GM12865 (cell line): Measurements from ENCODE around the gene ATP8A1.
A peak's percentile ranks its signal among the peaks of the same experiment; 100 is the strongest.

ENCODE experiments used
- DNase-seq: peaks from one replicate; pipeline ENCODE4 v3.0.0; 2010; ENCODE audit warnings: low read depth
- H3K4me3 ChIP-seq: 2 replicates; pipeline ENCODE4 v1.5.1; 2011; ENCODE audit warnings: mild to moderate bottlenecking, low read depth, low read length, control low read depth
- TF ChIP-seq, protein P1 (sequence below): IDR thresholded peaks from 2 replicates; pipeline ENCODE4 v1.5.1; 2011; ENCODE audit warnings: low read length, control low read depth, low read depth, inconsistent platforms; ENCODE audit not compliant: insufficient read depth; ENCODE audit errors: missing control alignments

The ATP8A1 gene

DNA sequence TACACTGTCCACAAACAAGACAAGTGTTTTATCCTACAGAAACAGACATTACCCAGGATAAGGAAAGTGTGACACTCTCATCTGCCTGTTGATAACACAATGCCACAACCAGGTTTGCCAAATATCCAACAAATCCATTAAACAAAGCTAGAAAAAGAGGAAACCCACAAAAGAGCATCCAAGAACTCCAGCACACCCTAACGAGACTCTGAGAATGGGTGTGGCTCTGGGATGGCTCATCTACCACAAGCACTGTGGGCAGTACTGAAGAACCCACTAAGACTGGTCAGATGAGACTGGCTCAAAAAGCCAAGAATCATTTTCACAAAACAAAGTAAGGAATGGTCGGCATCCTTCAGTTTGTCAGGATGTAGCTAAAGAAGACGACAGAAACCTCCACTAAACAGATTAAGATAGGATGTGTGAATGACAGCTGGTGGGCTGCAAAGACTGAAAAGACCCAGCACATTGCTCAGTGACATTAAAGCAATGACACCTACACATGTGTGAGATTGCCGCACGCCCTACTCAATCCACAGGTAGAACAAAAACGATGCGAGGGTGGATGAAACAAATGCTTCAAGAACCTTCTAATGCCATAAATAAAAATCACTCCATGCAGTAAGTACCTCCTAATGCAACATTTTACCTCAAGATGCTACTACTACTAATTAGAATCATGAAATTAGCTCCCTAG is 14.7 kb downstream of the ATP8A1 start:
- TF ChIP-seq, protein P1, sequence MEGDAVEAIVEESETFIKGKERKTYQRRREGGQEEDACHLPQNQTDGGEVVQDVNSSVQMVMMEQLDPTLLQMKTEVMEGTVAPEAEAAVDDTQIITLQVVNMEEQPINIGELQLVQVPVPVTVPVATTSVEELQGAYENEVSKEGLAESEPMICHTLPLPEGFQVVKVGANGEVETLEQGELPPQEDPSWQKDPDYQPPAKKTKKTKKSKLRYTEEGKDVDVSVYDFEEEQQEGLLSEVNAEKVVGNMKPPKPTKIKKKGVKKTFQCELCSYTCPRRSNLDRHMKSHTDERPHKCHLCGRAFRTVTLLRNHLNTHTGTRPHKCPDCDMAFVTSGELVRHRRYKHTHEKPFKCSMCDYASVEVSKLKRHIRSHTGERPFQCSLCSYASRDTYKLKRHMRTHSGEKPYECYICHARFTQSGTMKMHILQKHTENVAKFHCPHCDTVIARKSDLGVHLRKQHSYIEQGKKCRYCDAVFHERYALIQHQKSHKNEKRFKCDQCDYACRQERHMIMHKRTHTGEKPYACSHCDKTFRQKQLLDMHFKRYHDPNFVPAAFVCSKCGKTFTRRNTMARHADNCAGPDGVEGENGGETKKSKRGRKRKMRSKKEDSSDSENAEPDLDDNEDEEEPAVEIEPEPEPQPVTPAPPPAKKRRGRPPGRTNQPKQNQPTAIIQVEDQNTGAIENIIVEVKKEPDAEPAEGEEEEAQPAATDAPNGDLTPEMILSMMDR: no peak
- DNase-seq: peak; percentile 51
- H3K4me3 ChIP-seq: peak overlapping the region; percentile 35

DNA sequence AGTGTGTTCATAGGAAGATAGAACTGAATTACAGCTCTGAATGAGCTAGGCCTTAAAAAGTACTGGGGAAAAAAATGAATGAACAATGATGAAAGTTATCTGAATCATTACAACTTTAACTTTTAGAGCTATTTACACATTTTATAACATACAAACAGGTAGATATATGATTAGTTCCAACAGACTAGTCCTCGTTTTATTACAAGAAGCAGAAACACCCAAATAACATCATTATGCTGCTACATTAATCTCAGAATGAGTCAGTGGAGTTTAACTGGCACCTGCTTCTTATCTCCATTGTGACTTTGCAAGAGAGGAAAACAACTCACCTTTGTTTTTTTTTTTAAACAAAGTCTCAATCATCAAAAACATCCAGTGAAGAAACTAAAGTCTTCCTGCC is 15.2 kb downstream of the ATP8A1 start:
- DNase-seq: peak; percentile 60
- H3K4me3 ChIP-seq: peak overlapping the region; percentile 35
- TF ChIP-seq, protein P1: no peak

DNA sequence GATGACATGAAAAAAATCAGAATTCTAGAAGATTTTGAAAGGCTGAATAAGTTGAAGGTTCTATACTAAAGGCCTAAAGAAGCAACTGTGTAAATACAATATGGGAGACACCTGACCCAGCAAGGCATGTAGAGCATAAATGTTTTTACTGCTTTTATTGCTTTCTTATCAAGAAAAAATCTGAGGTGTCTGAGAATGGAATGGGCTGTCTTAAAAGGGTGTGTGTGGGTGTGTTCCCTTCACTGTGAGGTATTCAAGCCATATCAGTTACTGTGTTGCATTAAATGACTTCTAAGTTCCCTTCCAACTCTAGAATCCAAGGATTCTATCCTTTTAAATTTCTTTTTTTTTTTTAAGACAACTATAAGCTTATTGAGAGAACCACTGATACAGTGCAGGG is 15.7 kb downstream of the ATP8A1 start:
- TF ChIP-seq, protein P1: no peak
- no peak overlapping the region for H3K4me3 ChIP-seq
- DNase-seq: no peak

DNA sequence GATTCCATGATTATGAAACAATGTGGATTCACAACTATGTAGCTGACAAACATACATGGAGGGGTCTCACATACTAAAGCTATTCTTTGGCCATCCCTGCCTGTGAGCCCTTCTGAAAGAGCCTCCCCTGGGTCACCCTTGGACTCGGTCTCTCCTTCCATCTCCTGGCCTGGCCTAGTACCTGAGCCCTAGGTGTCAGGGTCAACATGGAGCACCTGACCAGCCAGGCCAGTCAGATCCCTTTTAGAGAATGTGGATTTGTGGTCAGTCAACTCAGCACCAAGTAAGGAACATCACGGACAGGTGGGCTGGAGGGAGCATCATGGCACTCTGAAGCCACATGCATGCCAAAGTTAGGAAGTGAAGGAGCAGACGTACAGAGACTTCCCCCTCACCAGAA is 16.3 kb downstream of the ATP8A1 start:
- no peak for DNase-seq
- TF ChIP-seq, protein P1: no peak
- H3K4me3 ChIP-seq: peak overlapping the region; percentile 53

DNA sequence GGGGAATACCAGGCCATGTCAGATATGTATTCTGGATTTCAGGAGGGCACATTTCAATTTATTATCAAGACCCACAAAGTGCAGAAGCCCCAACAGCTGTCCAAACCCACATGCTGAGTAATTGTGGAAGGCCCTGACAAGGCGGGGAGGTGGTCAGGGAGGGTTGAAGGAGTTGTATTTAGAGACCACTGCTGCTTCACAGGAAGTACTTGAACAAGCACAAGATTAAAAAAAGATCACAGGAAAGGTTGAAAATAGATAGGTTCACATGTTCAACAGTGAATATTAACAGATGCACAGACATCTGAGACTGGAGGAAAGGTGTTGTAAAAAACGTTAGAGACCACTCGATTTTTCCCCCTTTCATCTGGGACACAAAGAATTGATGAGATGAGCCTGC is 17.9 kb downstream of the ATP8A1 start:
- peak; percentile 95 for DNase-seq
- H3K4me3 ChIP-seq: peak overlapping the region; percentile 53
- TF ChIP-seq, protein P1: no peak

DNA sequence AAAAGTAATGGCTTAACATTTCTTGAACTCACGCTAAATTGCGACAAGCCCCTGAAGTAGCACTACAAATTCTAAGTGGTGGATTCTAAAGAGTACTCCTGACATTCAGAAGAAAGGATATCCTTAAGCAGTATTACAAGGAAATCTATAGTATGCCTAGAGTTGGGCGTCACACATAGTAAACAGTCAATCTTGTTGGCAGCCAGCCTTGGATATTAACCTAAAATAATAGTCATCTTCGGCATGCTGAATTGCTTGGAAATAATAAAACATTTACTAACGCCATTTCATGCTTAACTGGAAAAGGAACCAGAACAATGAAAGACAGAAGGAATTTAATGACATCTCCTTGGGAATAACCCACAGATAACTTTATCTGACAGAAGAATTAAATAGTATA is 18.6 kb downstream of the ATP8A1 start:
- TF ChIP-seq, protein P1: no peak
- DNase-seq: no peak
- H3K4me3 ChIP-seq: peak overlapping the region; percentile 30

DNA sequence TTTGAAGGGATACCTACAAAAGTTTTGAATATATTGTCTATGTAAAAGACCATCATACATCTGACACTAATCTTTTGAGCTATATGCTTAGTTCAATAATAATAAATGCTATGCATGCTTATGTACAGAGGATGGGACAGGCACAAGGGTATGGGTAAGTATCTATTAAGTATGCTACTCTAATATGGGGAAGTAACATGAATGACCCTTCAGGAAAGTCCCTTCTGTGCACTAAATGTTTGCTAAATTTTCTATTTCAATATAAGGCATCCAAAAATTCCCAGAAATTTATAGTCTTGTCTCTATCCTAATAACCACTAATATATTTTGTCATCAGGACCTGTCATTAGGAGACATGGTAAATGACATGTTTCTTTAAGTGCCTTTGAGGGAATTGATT is 19.0 kb downstream of the ATP8A1 start:
- TF ChIP-seq, protein P1: no peak
- no peak overlapping the region for H3K4me3 ChIP-seq
- no peak for DNase-seq
